T-helper 2 cell (primary cell): Measurements from ENCODE around the gene TCF20.

Experiments used
- DNase-seq, 5 experiments: peaks; one replicate each; pipeline versions ENCODE4 v3.0.0 to v3.0.0-alpha.2; 2012 to 2022

The TCF20 gene

GRCh38 chr22:42300259-42301076, 30.0 kb upstream of the TCF20 start:
- peak in 3 of 5 experiments; percentile 8 to 56 (median 22) for DNase-seq

GRCh38 chr22:42299586-42300258, 29.3 kb upstream of the TCF20 start:
- DNase-seq, result peak; percentile 14 to 74 (median 52)

GRCh38 chr22:42298746-42299145, 28.3 kb upstream of the TCF20 start:
- DNase-seq, result no peak

- no peak for DNase-seq
Measured at GRCh38 chr22:42297778-42298177, 27.3 kb upstream of the TCF20 start.

- DNase-seq, result no peak
Measured at GRCh38 chr22:42296883-42297282, 26.4 kb upstream of the TCF20 start.

GRCh38 chr22:42296381-42296853, 26.0 kb upstream of the TCF20 start:
- DNase-seq, result no peak

GRCh38 chr22:42294034-42294985, 23.9 kb upstream of the TCF20 start:
- peak in 2 of 5 experiments; percentile 18 to 23 for DNase-seq

GRCh38 chr22:42292732-42293520, 22.5 kb upstream of the TCF20 start:
- no peak for DNase-seq

- no peak for DNase-seq
Measured at GRCh38 chr22:42291287-42291686, 20.8 kb upstream of the TCF20 start.

GRCh38 chr22:42289671-42290541, 19.5 kb upstream of the TCF20 start:
- no peak for DNase-seq

GRCh38 chr22:42288791-42289190, 18.3 kb upstream of the TCF20 start:
- DNase-seq, result no peak

GRCh38 chr22:42287174-42287890, 16.9 kb upstream of the TCF20 start:
- no peak for DNase-seq

- DNase-seq, result peak in 2 of 5 experiments; percentile 58 to 80
Measured at GRCh38 chr22:42286205-42286604, 15.8 kb upstream of the TCF20 start.

GRCh38 chr22:42285604-42286003, 15.2 kb upstream of the TCF20 start:
- no peak for DNase-seq

- DNase-seq, result no peak
Measured at GRCh38 chr22:42284643-42285181, 14.3 kb upstream of the TCF20 start.

- DNase-seq, result no peak
Measured at GRCh38 chr22:42284202-42284591, 13.7 kb upstream of the TCF20 start.

GRCh38 chr22:42283278-42284201, 13.1 kb upstream of the TCF20 start:
- peak in 3 of 5 experiments; percentile 29 to 48 (median 32) for DNase-seq

- no peak for DNase-seq
Measured at GRCh38 chr22:42282943-42283277, 12.5 kb upstream of the TCF20 start.
